ENCODE results near the gene KCNQ4.

GRCh38 chr1:40772146-40772955 is 11.2 kb upstream of the KCNQ4 start:
- TF ChIP-seq CTCF (IDR thresholded peaks at IDR 0.05; ENCODE audit: low read depth, low read length, poor library complexity, severe bottlenecking) = no peak
- TF ChIP-seq EZH2phosphoT487 (IDR thresholded peaks at IDR 0.05; ENCODE audit: borderline replicate concordance, low read length) = no peak

Data from DOHH2 (cell line).